ENCODE data around the gene S100A1. TPM values are rescaled to one million over a fixed set of nuclear protein-coding genes. Genes with fewer than 3 reads are reported as not detected.

The S100A1 gene
- total and polyA plus RNA-seq, 4 donors = 0.31 to 1.8 (median 0.91) TPM; not detected in 1

GRCh38 chr1:153614906-153615305 lies 13.3 kb upstream of the S100A1 start:
- no peaks in the 10 kb centered on the region for H3K9me3 ChIP-seq (ENCODE audit: control insufficient read depth in 4 of 4, insufficient read depth in 3 of 4, low read length in 3 of 4)
- H3K27me3 ChIP-seq (ENCODE audit: control insufficient read depth in 3 of 3, insufficient read depth in 3 of 3, low read length in 2 of 3) = no peaks in the 10 kb centered on the region
- H3K9ac ChIP-seq (ENCODE audit: insufficient read depth in 1 of 2, low read length in 2 of 2) = no peak overlapping the region
- no peak for TF ChIP-seq CTCF (IDR thresholded peaks at IDR 0.05; ENCODE audit: control extremely low read depth, extremely low read depth)
- H3K4me1 ChIP-seq (ENCODE audit: control insufficient read depth in 5 of 5, insufficient read depth in 5 of 5, low read length in 5 of 5) = peaks cover 5 to 46% (median 24%) of the 10 kb centered on the region in 5 donors
- no peak for ATAC-seq (ENCODE audit: insufficient read depth, low FRiP score)
- H3K36me3 ChIP-seq (ENCODE audit: control insufficient read depth in 4 of 4, insufficient read depth in 4 of 4, low read length in 4 of 4) = peaks cover 0 to 3% (median 2%) of the 10 kb centered on the region in 4 donors
- peak overlapping the region in 1 of 2 donors; percentile 60 for H3K27ac ChIP-seq (ENCODE audit: low read depth in 1 of 2, low read length in 1 of 2)
- WGBS, 2 donors = 84 to 96% methylated on average over 7 of the region's 7 CpGs
- no peak overlapping the region for H3K4me3 ChIP-seq
- DNase-seq = no peak

GRCh38 chr1:153615406-153615805 lies 12.8 kb upstream of the S100A1 start:
- ATAC-seq (ENCODE audit: insufficient read depth, low FRiP score) (no peak), DNase-seq (no peak)
- Histone ChIP-seq H3K27ac (ENCODE audit: low read depth in 1 of 2, low read length in 1 of 2) (peak overlapping the region in 1 of 2 donors; percentile 49), H3K27me3 (ENCODE audit: control insufficient read depth in 3 of 3, insufficient read depth in 3 of 3, low read length in 2 of 3) (no peaks in the 10 kb centered on the region), H3K4me1 (ENCODE audit: control insufficient read depth in 5 of 5, insufficient read depth in 5 of 5, low read length in 5 of 5) (peaks cover 5 to 41% (median 19%) of the 10 kb centered on the region in 5 donors), H3K9ac (ENCODE audit: insufficient read depth in 1 of 2, low read length in 2 of 2) (no peak overlapping the region), H3K9me3 (ENCODE audit: control insufficient read depth in 4 of 4, insufficient read depth in 3 of 4, low read length in 3 of 4) (no peaks in the 10 kb centered on the region), H3K36me3 (ENCODE audit: control insufficient read depth in 4 of 4, insufficient read depth in 4 of 4, low read length in 4 of 4) (peaks cover under 1 to 3% (median 2%) of the 10 kb centered on the region in 4 donors), H3K4me3 (peak overlapping the region; percentile 10)
- no peak for TF ChIP-seq CTCF (IDR thresholded peaks at IDR 0.05; ENCODE audit: control extremely low read depth, extremely low read depth)
- 82 to 95% methylated on average over 2 of the region's 2 CpGs for WGBS, 2 donors

- Histone ChIP-seq H3K27ac (ENCODE audit: low read depth in 1 of 2, low read length in 1 of 2) (peak within 1 kb of the TSS; percentile 10 to 49), H3K9me3 (ENCODE audit: control insufficient read depth in 4 of 4, insufficient read depth in 3 of 4, low read length in 3 of 4) (no peaks in the 10 kb centered on the region), H3K9ac (ENCODE audit: insufficient read depth in 1 of 2, low read length in 2 of 2) (peak within 1 kb of the TSS in 1 of 2 donors; percentile 26), H3K27me3 (ENCODE audit: control insufficient read depth in 3 of 3, insufficient read depth in 3 of 3, low read length in 2 of 3) (no peaks in the 10 kb centered on the region), H3K4me3 (peak within 1 kb of the TSS; percentile 10), H3K36me3 (ENCODE audit: control insufficient read depth in 4 of 4, insufficient read depth in 4 of 4, low read length in 4 of 4) (peaks cover 1 to 4% (median 3%) of the 10 kb centered on the region in 4 donors), H3K4me1 (ENCODE audit: control insufficient read depth in 5 of 5, insufficient read depth in 5 of 5, low read length in 5 of 5) (peaks cover 0 to 35% (median 11%) of the 10 kb centered on the region in 5 donors)
- WGBS, 2 donors = 52 to 64% methylated on average over 10 of the region's 10 CpGs
- no peak for TF ChIP-seq CTCF (IDR thresholded peaks at IDR 0.05; ENCODE audit: control extremely low read depth, extremely low read depth)
- ATAC-seq (ENCODE audit: insufficient read depth, low FRiP score) = peak; percentile 48
- peak in 2 of 3 donors; percentile 59 to 67 for DNase-seq
Observed at GRCh38 chr1:153616144-153616916, 11.9 kb upstream of the S100A1 start, which contains the start of gene S100A14. Gene S100A14, minus strand, starts transcription at chr1:153616325. Its CDS starts 467 bp downstream, at chr1:153615858.

Data from lung (tissue), 12 donors.